Stimulated activated CD8-positive, alpha-beta memory T cell treated with anti-CD3 and anti-CD28 coated beads, Interleukin-7, amount 100 ng/mL, for 1 hour (primary cell): ENCODE measurements around the gene PIK3C2A.

Experiments
- DNase-seq, 2 donors: peaks; one replicate each; pipeline ENCODE4 v3.0.0-alpha.2; 2020; ENCODE audit warnings: low read depth in 2 of 2

The PIK3C2A gene

DNA sequence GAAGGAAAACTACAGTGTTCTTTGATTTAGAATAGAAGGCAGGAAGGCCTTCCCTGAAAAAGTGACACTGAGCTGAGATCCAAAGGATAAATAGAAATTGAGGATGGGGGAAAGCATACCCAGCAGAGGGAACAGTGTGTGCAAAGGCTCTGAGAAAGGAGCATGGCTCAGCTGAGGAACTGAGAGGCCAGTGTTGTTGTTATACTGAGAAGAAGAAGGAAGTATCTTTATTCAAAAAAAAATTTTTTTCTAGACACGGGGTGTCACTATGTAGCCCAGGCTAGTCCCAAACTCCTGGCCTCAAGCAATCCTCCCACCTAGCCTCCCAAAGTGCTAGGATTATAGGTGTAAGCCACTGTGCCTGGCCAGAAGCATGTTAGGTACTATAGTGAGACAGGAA lies 3.5 kb upstream of the PIK3C2A start:
- no peak for DNase-seq

DNA sequence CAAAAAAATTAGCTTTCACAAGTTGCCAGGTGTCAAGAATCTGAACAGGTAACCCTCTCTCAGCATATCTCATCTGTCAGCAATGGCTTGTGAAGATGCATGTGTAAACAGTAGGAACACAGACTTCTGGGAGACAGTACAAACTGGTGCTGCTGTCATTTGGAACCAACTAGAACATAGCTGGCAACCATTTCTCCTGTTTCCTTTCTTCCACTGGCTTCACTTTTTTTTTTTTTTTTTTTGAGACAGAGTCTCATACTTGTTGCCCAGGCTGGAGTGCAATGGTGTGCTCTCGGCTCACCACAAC lies 2.1 kb upstream of the PIK3C2A start:
- no peak for DNase-seq

DNA sequence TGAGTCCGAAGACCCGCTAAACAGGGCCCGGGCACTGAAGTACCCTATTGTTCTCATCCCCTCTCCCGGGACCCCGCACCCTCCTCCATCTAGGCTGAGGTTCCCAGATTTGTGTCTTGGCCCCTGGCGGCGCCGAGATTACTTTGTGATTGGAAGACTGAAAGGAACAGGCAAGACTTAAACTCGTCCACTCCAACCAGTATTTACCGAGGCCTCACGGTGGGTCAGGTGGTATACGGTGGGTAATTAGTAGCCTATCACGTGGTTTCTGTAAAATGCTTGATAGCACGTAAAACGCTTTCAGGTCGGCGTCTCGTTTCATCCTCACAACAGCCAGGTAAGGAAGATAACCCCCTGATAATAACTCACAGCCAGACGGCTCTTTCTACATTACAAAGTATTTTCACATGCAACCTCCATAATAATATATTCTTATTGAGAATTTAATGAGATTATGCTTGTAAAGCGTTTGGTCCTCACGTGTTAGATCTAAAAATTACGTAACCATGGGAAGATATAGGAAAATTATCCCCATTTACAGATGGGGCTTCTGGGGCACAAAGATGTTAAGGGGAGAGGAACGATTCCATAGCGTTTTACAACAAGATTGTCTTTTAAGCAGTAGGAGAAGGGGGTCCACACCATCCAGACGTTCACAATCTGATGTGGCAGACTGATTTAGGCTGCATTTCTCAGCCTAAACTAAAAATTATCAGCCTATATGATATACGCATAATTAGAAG lies 642 bp upstream of the PIK3C2A start:
- peak in 1 of 2 donors; percentile 5 for DNase-seq

DNA sequence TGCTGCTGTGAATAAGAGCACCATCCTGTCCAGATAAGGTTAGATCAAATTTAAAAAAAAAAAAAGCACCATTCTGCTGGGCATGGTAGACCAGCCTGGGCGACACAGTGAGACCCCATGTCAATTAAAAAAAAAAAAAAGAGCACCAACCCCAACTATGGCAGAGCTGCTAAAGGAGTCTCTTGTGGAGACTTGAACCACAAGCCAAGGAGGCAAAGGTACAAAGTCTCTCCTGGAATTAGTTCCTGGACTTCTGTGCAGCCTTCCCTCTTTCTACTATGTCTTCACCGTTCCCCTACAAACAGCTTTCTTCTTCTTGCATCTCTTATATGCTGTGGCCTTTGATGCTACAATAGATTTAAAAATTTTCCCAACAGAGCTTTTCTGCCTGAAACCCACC lies 1.3 kb downstream of the PIK3C2A start:
- no peak for DNase-seq

DNA sequence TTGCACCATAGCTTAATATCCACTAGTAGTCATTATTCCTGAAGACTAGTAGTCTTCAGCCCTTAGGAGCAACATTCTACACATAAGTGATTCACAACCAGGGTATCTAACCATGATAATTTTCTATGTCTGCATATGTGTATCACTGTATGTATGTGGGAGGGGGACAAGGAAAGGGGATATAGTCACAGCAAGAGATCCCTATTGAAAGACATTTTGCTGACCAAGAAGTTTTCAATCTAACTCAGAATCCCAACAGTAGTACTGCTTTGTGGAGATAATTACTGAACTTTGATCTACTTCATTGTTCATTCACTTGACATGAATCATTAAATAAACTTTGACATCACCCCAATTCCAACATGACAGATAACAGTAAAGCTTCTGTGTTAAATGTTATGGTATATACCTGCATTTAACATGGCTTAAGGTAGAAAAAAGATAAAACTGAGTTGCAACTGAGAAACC lies 10.3 kb downstream of the PIK3C2A start:
- no peak for DNase-seq

DNA sequence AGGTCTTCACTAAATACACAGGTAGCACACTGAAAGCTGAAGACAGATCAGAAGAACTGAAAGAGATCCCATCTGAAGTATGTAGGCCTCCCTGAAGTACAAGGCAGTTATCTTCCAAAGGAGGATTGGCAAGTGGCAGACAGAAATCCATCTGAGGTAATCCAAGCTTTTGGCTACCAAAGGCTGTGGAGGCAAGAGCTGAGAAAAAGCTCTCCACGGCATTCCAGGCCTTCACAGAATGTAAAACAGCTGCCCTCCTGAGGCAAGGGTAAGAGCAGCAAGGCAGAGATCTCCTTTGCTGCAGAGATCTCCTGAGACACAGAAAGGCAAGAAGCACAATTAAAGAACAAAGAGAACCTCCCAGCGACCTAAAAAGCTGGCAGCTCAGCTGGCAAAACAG lies 19.1 kb downstream of the PIK3C2A start:
- DNase-seq, result no peak

DNA sequence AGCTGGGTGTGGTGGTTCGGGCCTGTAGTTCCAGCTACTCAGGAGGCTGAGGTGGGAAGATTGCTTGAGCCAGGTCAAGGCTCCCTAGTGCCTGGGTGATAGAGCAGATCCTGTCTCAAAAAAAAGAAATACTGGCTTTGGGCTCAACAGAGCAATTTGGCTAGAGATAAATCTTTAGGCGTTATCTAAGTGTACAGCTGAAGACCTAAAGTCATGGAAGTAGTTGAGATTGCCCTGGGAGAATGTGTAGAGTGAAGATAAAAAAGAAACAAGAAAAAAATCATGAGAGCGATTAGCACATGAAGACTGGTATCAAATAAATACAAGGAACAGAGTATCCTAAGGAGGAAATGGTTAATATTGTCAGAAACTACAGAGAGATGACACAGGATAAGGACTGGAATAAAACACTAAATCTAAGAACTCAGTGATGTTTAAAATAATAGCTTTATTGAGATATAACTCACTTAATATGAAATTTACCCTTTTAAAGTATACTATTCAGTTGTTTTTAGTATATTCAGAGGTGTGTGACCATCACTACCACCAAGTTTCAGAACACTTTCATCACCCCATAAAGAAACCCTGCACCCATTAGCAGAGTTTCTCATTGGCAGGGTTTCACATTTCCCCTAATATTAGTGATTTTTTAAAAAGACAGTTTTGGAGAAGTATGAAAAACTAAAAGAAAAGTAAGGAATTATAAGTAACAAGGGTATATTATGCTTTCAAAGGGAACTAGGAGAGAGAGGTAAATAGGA lies 20.7 kb downstream of the PIK3C2A start:
- DNase-seq, result no peak

DNA sequence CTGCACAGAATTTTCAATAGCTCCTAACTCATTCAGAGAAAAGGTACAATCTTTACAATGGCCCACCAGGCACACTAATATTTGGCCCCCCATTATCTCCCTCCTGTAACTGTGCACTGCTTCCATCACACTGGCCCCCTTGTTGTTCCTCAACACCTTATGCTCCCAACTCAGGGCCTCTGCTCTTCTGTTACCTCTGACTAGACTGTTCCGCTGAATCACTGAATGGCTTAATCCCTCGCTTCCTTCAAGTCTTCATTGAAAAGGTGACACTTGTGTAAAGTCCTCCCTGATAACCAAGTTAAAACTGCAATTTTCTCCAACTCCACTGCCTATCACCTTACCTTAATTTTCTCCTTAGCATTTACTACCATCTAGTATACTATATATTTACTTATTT lies 21.8 kb downstream of the PIK3C2A start:
- DNase-seq, result no peak

DNA sequence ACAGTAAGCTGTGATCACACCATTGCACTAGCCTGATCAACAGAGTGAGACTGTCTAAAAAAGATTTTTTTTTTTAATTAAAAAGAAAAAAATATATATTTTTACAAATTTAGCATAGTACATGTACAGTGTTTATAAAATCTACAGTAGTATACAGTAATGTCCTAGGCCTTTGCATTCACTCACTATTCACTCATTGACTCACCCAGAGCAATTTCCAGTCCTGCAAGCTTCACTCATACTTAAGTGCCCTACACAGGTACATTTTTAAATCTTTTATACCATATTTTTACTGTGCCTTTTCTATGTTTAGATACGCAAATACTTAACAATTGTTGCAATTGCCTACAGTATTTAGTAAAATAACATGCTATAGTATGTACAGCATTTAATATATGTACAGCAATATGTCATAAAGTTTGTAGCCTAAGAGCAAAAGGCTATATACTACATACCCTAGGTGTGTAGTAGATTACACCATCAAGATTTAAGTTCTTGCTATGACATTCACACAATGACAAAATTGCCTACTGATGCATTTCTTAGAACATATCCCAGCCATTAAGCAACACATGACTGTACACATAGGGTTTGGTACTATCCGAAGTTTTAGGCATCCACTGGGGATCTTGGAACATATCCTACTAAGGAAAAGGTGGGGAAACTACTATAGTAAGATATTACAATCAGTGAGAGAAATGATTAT lies 22.8 kb downstream of the PIK3C2A start:
- no peak for DNase-seq

DNA sequence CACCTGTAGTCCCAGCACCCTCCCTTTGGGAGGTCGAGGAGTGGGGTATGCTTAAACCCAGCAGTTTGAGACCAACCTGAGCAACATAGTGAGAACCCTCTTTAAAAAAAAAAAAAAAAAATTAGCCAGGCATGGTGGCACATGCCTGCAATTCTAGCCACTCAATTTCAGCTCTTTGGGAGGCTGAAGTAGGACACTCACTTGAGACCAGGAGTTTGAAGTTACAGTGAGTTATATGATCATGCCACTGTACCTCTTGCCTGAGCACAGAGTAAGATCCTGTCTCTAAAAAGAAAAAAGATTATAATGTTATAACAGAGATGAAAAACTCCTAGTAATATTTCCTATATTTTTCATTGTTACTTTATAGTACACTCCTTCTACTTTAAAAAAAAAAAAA lies 23.9 kb downstream of the PIK3C2A start:
- no peak for DNase-seq

DNA sequence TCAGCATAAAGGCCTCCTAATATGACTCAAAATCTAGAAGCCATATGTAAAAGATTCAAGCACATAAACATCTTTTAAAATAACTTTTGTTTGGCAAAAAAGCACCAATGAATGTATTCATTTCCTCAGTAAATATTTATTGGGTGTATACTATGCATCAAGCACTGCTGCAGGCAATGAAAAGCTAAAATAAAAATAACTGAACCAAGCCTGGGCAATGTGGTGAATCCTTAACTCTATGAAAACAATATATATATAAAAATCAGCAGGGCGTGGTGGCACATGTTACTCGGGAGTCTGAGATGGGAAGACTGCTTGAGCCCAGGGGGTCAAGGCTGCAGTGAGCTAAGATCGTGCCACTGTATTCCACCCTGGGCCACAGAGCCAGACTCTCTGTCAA lies 27.8 kb downstream of the PIK3C2A start:
- DNase-seq, result no peak

DNA sequence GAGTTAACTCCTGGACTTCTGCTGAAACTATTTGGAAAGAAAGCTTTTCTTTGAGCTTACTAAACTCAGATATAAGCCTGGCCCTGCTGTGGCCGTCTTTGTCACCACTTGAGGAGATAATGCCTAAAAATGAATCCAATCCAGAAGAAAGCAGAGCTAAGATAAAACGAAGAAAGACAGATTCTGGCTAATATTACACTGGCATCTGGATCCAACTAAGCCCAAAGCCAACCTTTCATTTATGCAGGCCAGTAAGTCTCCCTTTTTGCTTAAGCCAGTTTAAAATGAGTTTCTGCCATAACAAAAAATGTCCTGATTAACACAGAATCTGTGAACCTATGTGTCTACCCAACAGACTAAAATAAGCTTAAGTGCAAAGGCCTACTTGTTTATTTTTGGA lies 34.5 kb downstream of the PIK3C2A start:
- no peak for DNase-seq

DNA sequence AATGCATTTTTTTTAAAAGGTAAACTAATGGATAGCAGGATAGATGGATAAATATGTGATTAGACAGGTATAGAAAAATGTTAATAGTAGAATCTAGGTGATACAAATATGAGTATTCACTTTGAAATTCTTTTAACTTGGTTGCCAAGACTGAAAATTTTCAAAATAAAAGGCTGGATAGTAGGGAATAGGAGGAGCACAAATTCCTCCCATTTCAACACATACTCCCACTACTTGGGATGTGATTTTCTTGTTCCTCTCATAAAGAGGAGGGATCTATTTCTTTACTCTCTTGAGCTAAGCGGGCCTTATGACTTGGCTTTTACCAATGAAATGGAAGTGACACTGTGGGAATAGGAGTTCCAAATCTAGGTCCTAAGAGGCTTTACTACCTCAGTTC lies 35.9 kb downstream of the PIK3C2A start:
- no peak for DNase-seq

DNA sequence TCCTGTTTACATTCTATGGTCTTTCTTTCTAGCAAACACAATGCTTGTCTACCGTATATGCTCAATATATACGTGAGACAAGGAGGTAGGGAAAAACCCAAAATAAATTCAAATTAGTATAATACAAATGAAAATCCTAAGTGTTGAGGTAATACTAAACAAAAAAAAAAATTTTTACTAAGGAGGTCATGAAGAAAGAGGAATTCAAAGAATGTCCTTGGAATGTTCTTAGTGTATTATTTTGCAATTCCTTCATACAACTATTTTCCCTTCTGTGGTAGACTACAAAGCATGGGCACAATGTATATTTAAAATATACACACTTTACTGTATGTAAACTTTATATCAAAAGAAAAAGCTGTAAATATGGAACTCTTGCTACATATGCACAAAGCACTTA lies 36.4 kb downstream of the PIK3C2A start:
- DNase-seq, result no peak

DNA sequence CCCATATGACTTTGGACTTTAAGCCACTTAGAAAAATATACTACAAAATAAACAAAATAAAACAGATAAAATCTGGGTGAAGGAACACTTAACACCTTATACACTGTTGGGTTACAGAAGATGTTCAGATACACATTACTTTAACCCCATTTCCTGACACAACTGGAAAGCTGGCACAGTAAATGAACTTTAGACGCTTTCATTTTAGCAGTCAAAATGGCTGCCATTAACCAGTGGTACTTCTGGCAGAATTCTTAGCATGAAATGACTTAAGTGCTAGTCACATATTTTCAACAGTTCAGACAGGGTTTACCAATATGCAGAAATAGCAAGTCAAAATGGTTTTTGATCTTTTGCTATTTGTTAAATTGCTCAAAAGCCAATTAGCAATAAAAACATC lies 37.9 kb downstream of the PIK3C2A start:
- no peak for DNase-seq

DNA sequence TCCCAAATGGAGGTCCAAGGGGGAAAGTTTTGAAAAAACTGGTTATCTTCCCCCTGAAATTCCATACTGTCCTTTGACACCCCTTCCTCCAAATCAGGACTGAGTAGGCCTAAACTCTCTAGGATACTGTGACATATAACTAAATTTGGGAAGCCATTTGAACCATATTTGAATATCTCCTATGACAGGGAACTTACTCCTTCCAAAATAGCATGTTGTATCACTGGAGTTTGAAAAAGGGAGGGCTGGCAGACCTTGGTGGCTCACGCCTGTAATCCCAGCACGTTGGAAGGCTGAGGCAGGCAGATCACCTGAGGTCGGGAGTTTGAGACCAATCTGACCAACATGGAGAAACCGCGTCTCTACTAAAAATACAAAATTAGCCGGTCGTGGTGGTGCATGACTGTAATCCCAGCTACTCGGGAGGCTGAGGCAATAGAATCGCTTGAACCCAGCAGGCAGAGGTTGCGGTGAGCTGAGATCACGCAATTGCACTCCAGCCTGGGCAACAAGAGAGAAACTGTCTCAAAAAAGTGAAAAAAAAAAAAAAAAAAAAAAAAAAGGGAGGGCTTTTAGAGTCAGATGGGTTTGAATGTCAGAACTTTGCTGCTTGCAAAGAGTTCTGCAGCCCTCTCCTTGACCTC lies 42.4 kb downstream of the PIK3C2A start:
- no peak for DNase-seq

DNA sequence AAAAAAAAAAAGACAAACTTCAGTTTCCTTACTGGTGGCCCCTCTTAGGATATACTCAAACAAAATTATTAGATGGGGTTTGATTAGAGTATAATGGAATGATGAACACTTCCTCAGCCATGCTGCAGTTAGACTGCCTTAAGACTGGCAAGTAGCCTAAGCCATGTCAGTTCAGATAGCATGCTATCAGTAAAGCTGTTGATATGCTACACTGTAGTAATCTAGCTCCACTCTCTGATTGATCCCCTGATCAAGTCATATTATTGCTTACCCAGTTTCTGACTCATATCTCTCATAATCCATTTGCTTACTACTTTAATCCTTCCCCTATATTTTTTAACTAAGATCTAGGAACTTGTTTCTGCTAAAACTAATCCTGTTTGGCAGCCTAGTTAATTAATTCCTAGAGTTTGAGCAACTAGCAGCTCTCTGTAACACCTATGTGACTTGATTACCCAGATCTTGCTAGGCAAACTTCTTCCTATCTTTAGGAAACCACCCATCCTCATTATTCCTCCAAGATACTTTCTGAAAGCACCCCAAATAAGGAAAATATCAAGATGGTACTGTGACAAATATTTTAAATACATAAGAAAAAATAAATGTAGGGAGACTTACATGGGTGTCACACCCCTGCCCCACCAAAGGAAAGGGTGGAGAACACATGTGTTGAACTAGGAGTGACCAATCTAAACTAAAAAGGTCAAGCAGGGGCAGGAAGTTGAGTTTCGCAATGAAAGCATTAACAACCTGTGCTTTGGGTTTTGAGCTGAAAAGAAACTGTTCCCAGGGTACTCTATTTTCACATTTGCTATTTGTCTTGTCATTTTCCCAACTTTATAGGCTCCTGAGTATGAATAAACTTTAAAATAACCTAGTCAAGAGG lies 43.2 kb downstream of the PIK3C2A start:
- no peak for DNase-seq

DNA sequence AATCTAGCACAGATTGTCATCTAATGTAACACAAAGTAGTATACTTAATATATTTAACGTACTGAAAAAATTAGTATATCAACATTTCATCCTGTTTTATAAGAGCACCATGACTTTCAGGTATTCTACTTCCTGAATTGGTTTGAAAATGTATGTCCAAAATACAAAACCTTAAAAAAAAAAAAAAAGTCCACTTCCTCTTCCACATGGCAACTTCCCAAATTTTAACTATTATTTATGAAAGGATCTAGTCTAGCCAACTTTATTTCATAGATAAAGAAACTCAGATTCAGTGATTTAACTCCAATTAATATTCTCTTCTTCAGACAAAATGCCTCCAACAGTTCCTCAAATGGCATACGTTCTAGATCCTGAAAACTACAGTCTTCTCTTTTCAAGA lies 44.0 kb downstream of the PIK3C2A start:
- no peak for DNase-seq

DNA sequence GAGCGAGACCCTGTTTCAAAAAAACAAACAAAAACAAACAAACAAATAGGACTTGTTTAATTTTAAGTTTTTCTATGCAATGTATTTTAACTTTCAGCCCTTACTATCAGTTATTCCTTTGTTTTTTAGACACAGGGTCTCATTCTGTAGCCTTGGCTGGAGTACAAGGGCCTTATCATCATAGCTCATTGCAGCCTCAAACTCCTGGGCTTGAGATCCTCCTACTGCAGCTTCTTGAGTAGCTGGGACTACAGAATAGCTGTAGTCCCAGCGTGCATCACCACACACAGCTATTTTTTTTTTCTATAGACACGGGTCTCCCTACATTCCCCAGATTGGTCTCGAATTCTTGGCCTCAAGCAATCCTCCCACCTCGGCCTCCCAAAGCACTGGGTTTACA lies 44.5 kb downstream of the PIK3C2A start:
- no peak for DNase-seq

DNA sequence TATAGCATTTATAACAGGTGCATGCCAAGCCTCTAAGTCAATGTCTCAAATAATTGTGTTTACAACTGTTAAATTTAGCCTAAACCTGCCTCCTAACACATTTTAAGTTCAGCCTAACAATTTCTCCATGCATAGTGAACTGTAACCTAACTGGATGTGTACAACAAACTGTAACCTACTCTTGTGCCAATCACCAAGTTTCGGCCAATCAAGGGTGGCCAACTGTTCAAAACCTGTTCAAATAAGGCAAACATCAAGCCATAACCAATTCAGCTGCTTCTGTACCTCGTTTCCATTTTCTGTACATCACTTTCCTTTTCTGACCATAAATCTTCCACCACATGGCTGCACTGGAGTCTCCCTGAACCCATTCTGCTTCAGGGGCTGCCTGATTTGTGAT lies 45.4 kb downstream of the PIK3C2A start:
- DNase-seq, result no peak

DNA sequence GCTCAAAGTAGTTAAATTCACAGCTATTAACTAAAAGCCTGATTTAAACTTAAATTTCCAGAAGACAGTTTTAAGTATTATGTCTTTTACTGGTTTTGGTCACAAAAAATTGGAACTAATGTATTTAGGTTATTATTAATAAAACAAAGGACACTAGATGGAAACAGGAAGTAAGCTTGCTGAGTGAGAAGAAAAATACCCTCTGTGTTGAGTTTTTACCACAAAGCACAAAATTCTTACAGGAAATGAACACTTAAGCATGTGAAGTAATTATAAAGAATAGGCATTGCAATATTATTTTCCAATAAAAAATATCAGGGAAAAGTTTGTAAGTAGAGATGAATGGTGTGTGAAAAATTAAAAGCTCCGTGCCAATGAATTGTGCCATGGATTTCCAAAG lies 46.3 kb downstream of the PIK3C2A start:
- DNase-seq, result no peak

DNA sequence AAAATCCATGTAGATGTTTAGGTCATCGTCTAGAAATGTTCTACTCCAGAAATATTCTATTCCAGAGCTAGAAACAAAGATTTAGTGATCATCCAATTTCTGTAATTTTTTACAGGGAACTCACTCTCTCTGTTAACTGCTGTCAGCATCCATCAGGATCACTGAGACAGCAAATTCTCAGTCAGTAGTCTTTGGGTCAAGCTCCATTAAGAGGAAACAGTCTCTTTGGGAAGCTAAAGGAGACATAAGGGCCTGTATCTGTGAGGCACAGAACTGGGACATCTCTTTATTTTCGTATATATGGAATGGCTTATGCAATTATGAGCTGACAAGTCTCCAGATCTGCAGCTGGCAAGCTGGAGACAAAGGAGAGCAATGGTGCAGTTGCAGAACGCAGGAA lies 48.3 kb downstream of the PIK3C2A start:
- no peak for DNase-seq
